Endodermal cell (in vitro differentiated cells): ENCODE measurements around the gene NANOG. TPM values are rescaled to one million over a fixed set of nuclear protein-coding genes. Genes with fewer than 3 reads are reported as not detected.

ENCODE experiments used
- total RNA-seq, 2 donors: library from RNA; stranded (reverse); fragmentation: NEBNext Ultra II Directional in 1 of 2; extraction: Animal tissue kit (Norgen Biotek cat#: 25700) in 1 of 2; gene quantifications; 2 replicates in 1 of 2; 3 replicates in 1 of 2; pipeline ENCODE4 v1.2.1, GENCODE V29; 2021

NANOG gene
- total RNA-seq, 2 donors from 2014 or later, result 6.1 to 79.5 TPM

Other genes with a start within 250 kb of the NANOG start
- gene APOBEC1, start 123.5 kb upstream of the NANOG start, total RNA-seq, result not detected
- gene GDF3, start 93.6 kb upstream of the NANOG start, total RNA-seq, result 10 to 100 TPM in 1 of 2 donors, 1 to 10 TPM in 1; 1.3 to 60.7 TPM
- gene DPPA3, start 78.0 kb upstream of the NANOG start, total RNA-seq, result 1 to 10 TPM; 1.3 to 4.6 TPM
- not detected for gene CLEC4C, start 42.0 kb upstream of the NANOG start, total RNA-seq
- not detected for gene NANOGNB, start 24.2 kb upstream of the NANOG start, total RNA-seq
- gene SLC2A14, start 83.5 kb downstream of the NANOG start, total RNA-seq, result 10 to 100 TPM; 35.9 to 70.9 TPM
- gene SLC2A3, start 146.8 kb downstream of the NANOG start, total RNA-seq, result 1,000 to 10,000 TPM; 1,330 to 2,480 TPM
- gene FOXJ2, start 243.3 kb downstream of the NANOG start, total RNA-seq, result 10 to 100 TPM; 10.8 to 21.2 TPM